ENCODE data around the gene ARHGAP1.

DNA sequence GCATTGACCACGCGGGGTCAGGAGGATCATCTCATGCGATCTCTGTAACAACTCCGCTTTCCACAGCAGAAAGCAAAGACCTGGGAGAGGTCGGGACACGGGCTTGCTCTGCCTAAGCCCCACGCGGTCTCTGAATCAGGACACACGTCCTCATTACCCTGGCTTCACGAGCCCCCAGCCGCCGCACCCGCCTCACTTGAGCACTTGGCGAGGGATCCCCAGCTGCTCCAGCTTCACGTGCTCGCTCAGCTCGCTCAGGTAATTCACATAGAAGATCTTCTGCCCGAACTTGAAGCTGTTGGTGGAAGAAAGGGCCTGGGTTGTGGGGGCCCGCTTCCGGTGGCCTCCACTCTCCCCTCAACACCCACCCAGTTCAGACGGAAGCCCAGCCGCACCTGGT is 19.6 kb downstream of the ARHGAP1 start:
- TF ChIP-seq, protein P1, sequence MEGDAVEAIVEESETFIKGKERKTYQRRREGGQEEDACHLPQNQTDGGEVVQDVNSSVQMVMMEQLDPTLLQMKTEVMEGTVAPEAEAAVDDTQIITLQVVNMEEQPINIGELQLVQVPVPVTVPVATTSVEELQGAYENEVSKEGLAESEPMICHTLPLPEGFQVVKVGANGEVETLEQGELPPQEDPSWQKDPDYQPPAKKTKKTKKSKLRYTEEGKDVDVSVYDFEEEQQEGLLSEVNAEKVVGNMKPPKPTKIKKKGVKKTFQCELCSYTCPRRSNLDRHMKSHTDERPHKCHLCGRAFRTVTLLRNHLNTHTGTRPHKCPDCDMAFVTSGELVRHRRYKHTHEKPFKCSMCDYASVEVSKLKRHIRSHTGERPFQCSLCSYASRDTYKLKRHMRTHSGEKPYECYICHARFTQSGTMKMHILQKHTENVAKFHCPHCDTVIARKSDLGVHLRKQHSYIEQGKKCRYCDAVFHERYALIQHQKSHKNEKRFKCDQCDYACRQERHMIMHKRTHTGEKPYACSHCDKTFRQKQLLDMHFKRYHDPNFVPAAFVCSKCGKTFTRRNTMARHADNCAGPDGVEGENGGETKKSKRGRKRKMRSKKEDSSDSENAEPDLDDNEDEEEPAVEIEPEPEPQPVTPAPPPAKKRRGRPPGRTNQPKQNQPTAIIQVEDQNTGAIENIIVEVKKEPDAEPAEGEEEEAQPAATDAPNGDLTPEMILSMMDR (IDR thresholded peaks at IDR 0.05), result no peak
- TF ChIP-seq ZFX (IDR thresholded peaks at IDR 0.05; ENCODE audit: borderline replicate concordance), result no peak
